HG03159 (cell line): ENCODE measurements around the gene MYH6.

Source experiments
- ATAC-seq: cut with Tn5 transposase; IDR thresholded peaks from one replicate; pipeline ENCODE4 v1.9.1; 2021; ENCODE audit warnings: mild to moderate bottlenecking, moderate library complexity; ENCODE audit not compliant: unreplicated experiment

Gene MYH6

GRCh38 chr14:23379366-23380196 lies 28.5 kb downstream of the MYH6 start:
- no peak for ATAC-seq

DNA sequence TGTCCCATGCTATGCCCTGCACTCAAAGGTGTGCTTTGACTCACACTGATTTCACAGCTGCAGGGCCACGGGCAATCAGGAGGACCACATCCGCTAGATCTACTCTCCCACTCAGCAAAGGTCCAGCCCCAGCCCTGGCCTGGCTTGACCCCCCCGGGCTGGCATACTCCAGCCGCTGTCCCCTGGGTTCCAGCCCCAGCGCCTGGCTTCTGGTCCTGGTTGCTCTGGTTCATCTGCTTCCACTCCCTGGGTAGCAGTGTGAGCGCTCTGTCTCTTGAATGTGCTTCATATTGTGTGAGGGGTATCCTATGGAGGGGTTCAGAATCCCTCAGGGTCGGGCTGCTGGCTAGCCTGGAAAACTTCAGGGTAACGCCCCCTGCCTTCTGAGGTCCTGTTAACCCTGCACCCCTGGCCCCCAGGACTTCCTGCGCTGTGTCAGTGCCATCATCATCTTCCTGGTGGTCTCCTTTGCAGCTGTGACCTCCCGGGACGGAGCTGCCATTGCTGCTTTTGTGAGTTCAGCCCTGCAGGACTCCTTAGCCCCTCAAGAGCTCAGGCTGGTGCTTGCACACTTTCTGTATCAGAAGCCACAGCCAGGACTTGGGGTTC lies 29.4 kb downstream of the MYH6 start:
- ATAC-seq: no peak

- ATAC-seq: no peak
These were observed 30.2 kb downstream of the MYH6 start for GRCh38 chr14:23377573-23378563.

DNA sequence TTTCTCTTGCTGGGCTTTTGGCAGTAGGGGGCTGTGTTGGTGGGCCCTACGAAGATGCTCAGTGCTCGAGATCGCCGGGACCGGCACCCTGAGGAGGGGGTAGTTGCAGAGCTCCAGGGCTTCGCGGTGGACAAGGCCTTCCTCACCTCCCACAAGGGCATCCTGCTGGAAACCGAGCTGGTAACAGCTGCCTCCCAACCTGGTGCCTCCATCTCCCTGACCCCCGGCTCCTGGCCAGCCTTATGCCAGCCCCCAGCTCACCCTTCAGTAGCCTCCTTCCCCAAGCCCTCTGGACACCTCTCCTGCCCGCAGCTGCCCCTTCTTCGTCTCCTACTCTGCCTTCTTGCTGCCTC lies 30.9 kb downstream of the MYH6 start:
- no peak for ATAC-seq

DNA sequence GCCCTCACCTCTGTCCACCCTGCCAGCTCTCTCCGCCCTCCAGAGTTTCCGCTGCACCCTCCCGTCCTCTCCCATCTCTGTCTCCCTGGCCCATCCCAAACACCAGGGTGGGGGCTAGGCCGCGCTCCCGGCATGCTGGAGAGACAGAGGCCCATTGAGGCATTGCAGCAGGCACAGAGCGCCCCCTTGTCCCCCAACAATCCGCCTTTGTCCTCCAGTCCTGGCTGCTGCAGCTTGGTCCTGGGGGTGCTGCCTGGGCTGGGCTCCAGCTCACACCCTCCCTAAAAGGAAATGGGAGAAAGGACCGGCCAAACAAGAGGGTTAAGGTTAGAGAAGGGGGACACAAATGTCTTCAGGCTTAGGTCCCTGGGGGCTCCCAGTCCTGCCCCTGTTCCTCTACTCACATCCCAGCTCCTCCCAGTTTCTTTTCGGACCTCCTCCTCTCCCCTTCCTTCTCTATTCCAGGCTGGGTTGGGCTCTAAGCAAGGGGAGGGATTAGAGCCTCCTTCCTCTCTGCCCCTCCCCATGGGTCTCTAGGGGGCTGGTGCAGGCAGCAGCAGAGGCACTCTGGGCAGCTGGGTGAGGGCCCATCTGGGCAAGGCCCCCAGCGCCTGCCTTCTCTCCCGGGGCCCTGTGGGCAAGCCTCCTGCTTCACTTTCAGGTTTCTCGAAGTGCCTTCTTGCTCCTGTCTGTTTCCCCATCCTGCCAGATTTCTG lies 31.4 kb downstream of the MYH6 start, which contains the start of gene CMTM5:
Gene CMTM5, plus strand, starts transcription at position 565 of the 716 bp plus-strand sequence. CDS start 206 bp downstream, outside the sequence.
- no peak for ATAC-seq

- ATAC-seq: no peak
These were observed 32.4 kb downstream of the MYH6 start for GRCh38 chr14:23375527-23376251.

DNA sequence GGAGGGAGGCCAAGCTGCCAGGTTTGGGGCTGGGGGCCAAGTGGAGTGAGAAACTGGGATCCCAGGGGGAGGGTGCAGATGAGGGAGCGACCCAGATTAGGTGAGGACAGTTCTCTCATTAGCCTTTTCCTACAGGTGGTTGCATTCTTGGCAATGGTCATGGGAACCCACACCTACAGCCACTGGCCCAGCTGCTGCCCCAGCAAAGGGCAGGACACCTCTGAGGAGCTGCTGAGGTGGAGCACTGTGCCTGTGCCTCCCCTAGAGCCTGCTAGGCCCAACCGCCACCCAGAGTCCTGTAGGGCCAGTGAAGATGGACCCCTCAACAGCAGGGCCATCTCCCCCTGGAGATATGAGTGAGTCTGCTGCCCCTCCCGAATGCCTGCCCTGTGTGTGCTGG lies 35.0 kb downstream of the MYH6 start:
- ATAC-seq: no peak

DNA sequence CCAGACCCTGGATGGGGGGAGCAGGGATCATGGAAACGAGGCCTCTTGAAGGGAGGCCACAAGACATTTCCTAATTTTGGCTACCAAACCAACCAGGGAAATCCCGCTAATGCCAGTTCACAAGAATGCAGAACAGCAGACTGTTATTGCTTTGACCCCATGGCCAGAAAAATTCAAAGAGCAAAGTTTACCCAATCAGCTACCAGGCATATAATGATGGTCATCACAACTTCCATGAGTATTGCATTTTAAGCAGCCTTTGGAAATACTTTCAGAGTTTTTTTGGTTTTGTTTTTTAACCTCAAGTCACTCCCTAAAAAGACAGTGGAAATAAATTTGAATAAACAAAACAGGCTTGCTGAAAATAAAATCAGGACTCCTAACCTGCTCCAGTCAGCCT lies 35.6 kb downstream of the MYH6 start, which contains the start of gene IL25:
Gene IL25, plus strand, starts transcription at position 301 of the 400 bp plus-strand sequence.
- no peak for ATAC-seq

DNA sequence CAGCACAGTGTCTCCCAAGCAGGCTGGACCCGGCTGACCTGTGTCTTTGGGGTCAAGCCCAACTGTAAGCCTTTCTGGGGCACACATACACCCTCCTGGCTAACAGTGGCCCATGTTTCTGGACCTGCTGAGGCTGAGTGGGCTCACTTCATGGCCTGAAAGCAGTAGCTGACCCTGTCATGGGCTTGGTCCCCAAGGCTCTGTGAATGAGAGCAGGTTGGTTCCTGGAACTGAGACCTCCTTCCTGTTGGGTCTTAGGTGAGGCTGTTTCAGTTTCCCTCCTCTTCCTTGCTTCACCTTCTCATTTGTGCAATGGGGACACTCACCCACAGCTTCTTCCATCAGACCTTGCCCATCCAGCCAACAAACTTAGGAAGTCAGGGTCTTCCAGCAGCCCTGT lies 36.2 kb downstream of the MYH6 start:
- no peak for ATAC-seq

GRCh38 chr14:23370221-23370620 lies 37.9 kb downstream of the MYH6 start:
- no peak for ATAC-seq

GRCh38 chr14:23366426-23366921 lies 41.6 kb downstream of the MYH6 start:
- no peak for ATAC-seq

- ATAC-seq: no peak
These were observed 42.2 kb downstream of the MYH6 start for GRCh38 chr14:23365732-23366425.

DNA sequence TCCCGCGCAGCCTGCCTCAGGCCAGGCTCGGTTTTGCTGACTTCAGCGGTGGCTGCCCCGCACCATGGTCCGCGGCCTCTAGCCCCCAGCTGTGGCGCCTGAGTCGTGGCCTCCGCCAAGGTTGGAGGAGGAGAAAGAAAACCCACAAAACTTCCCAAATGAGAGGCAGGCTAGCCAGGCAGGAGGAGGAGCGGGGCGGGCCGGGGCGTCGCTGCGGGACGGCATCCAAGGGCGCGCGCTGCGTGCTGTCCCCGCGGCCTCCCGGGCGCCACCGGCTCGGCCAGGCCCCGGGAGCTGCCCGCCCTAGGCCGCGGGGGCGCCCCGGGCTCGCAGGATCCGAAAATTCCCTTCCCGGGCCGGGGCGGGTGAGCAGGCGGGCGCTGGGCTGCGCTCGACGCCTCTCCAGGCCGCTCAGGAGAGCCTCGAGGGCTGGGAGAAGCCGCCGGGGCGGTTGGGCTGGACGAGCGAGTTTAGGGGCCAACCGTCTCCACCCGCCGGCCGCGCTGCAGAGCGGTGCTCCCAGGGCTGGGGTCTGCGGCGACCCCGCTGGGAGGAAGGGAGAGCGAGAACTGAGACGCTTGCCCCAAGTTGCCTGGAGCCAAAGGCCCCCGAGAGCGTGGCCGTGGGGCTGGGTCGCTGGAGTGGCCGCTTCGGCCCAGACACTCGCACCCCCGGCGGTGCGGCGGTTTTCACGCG lies 42.9 kb downstream of the MYH6 start, which contains the start of gene EFS:
Gene EFS, minus strand, starts transcription at position 137 of the 696 bp plus-strand sequence. CDS start 147 bp downstream, outside the sequence.
- no peak for ATAC-seq

- no peak for ATAC-seq
These were observed 43.7 kb downstream of the MYH6 start for GRCh38 chr14:23364164-23365035.

DNA sequence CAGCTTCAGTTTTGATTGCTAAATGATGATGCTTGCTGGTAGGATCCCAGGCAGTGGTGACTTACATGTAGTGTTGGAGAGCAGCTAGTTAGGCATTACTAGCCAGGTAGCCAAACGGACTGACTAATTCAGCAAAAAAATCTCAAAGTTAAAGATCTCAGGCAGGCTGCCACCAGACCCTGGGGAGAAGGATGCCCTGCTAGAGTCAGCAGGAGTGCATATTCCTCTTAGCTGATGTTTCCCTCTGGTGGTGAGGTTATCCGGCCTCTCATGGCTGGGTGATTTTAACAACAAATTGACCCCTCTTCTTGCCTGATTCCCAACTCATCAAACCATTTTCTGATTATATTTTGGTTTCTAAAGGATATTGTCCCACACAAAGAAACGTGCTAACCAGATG lies 45.9 kb downstream of the MYH6 start:
- no peak for ATAC-seq

GRCh38 chr14:23361763-23362162 lies 46.3 kb downstream of the MYH6 start:
- no peak for ATAC-seq

DNA sequence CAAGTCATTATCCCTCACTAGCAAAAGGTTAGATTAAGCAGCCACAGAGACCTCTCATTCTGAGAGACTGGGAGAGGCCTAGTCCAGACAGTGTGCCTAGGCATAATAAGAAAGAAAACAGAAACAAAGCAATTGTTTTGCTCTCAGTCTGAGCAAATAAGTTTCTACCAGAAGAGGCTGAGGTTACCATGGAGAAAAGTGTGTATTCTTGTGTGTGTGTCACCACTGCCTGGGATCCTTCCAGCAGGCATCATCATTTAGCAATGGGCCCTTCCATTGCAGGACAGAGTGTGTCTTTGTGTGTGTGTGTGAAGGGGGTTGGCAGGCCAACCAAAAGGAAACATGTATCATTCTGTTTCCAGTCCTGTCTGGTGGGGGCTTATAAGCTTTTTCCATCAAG lies 46.8 kb downstream of the MYH6 start:
- ATAC-seq: no peak
